IPS-20b (cell line): ENCODE data around the gene ZNF487.

Experiments
- H3K27ac ChIP-seq: one replicate; pipeline ENCODE4 v1.5.1; 2013; ENCODE audit warnings: low read length
- H3K27me3 ChIP-seq: 2 replicates; pipeline ENCODE4 v1.6.1; 2013; ENCODE audit warnings: mild to moderate bottlenecking, low read length, inconsistent platforms; ENCODE audit not compliant: insufficient read depth
- H3K36me3 ChIP-seq: 2 replicates; pipeline ENCODE4 v1.6.1; 2013; ENCODE audit warnings: low read depth, mild to moderate bottlenecking, inconsistent platforms, low read length, moderate library complexity; ENCODE audit not compliant: insufficient read depth
- H3K4me1 ChIP-seq: 2 replicates; pipeline ENCODE4 v1.6.1; 2013; ENCODE audit warnings: mild to moderate bottlenecking, control low read depth, inconsistent platforms, low read length, moderate library complexity; ENCODE audit not compliant: insufficient read depth
- H3K4me3 ChIP-seq: 2 replicates; pipeline ENCODE4 v1.5.1; 2013; ENCODE audit warnings: mild to moderate bottlenecking, low read length, inconsistent platforms
- H3K9ac ChIP-seq: 2 replicates; pipeline ENCODE4 v1.6.1; 2013; ENCODE audit warnings: low read depth, mild to moderate bottlenecking, inconsistent platforms, low read length, moderate library complexity
- H3K9me3 ChIP-seq: 2 replicates; pipeline ENCODE4 v1.6.1; 2013; ENCODE audit warnings: mild to moderate bottlenecking, low read depth, low read length, inconsistent platforms; ENCODE audit not compliant: insufficient read depth

The ZNF487 gene

GRCh38 chr10:43407576-43408330 lies 29.2 kb upstream of the ZNF487 start:
- peaks cover 14% of the 10 kb centered on the region; the same call in 1 of the 2 replicates for H3K36me3 ChIP-seq
- peak overlapping the region; percentile 97 for H3K4me3 ChIP-seq
- peak overlapping the region; percentile 94 for H3K27ac ChIP-seq
- H3K4me1 ChIP-seq: peaks cover 24% of the 10 kb centered on the region; the same call in 1 of the 2 replicates
- H3K9me3 ChIP-seq: no peaks in the 10 kb centered on the region
- H3K9ac ChIP-seq: peak overlapping the region; percentile 99
- H3K27me3 ChIP-seq: no peaks in the 10 kb centered on the region

- no peaks in the 10 kb centered on the region for H3K9me3 ChIP-seq
- peaks cover 11% of the 10 kb centered on the region; the same call in 1 of the 2 replicates for H3K36me3 ChIP-seq
- H3K27me3 ChIP-seq: no peaks in the 10 kb centered on the region
- H3K27ac ChIP-seq: peak overlapping the region; percentile 94
- H3K4me3 ChIP-seq: peak overlapping the region; percentile 97
- peak overlapping the region; percentile 99 for H3K9ac ChIP-seq
- H3K4me1 ChIP-seq: peaks cover 19% of the 10 kb centered on the region; the same call in 1 of the 2 replicates
These were observed 28.6 kb upstream of the ZNF487 start for GRCh38 chr10:43408331-43408709.

GRCh38 chr10:43408710-43409384 lies 28.1 kb upstream of the ZNF487 start, which contains the start of gene HNRNPF:
Gene HNRNPF, minus strand, starts transcription at chr10:43409186. Its CDS starts 21,302 bp downstream, at chr10:43387884.
- peaks cover 17% of the 10 kb centered on the region; the same call in 1 of the 2 replicates for H3K4me1 ChIP-seq

GRCh38 chr10:43409385-43410109 lies 27.4 kb upstream of the ZNF487 start:
- Histone ChIP-seq H3K4me3 (peak overlapping the region; percentile 67), H3K9ac (peak overlapping the region; percentile 89), H3K4me1 (peaks cover 13% of the 10 kb centered on the region; the same call in 1 of the 2 replicates)

More at GRCh38 chr10:43408710-43409384, 28.1 kb upstream of the ZNF487 start, which contains the start of gene HNRNPF:
- peak within 1 kb of the TSS; percentile 94 for H3K27ac ChIP-seq
- peaks cover 6% of the 10 kb centered on the region; the same call in 1 of the 2 replicates for H3K36me3 ChIP-seq
- no peaks in the 10 kb centered on the region for H3K27me3 ChIP-seq
- H3K4me3 ChIP-seq: peak within 1 kb of the TSS; percentile 97
- no peaks in the 10 kb centered on the region for H3K9me3 ChIP-seq
- peak within 1 kb of the TSS; percentile 99 for H3K9ac ChIP-seq

GRCh38 chr10:43410345-43410744 lies 26.6 kb upstream of the ZNF487 start:
- H3K27ac ChIP-seq: no peak overlapping the region
- H3K27me3 ChIP-seq: no peaks in the 10 kb centered on the region
- H3K4me3 ChIP-seq: peak overlapping the region; percentile 67; the same call in 1 of the 2 replicates
- no peak overlapping the region for H3K9ac ChIP-seq
- H3K4me1 ChIP-seq: peaks cover 9% of the 10 kb centered on the region; the same call in 1 of the 2 replicates
- no peaks in the 10 kb centered on the region for H3K36me3 ChIP-seq
- no peaks in the 10 kb centered on the region for H3K9me3 ChIP-seq

More at GRCh38 chr10:43409385-43410109, 27.4 kb upstream of the ZNF487 start:
- Histone ChIP-seq H3K9me3 (no peaks in the 10 kb centered on the region), H3K27me3 (no peaks in the 10 kb centered on the region), H3K36me3 (no peaks in the 10 kb centered on the region), H3K27ac (no peak overlapping the region)

GRCh38 chr10:43411536-43411935 lies 25.4 kb upstream of the ZNF487 start:
- Histone ChIP-seq H3K27me3 (no peaks in the 10 kb centered on the region), H3K36me3 (no peaks in the 10 kb centered on the region), H3K9ac (no peak overlapping the region), H3K4me1 (no peaks in the 10 kb centered on the region), H3K27ac (no peak overlapping the region), H3K9me3 (no peaks in the 10 kb centered on the region), H3K4me3 (no peak overlapping the region)

- H3K4me1 ChIP-seq: no peaks in the 10 kb centered on the region
These were observed 21.4 kb upstream of the ZNF487 start for GRCh38 chr10:43415544-43415943.

GRCh38 chr10:43417950-43418768 lies 18.8 kb upstream of the ZNF487 start:
- Histone ChIP-seq H3K4me3 (no peak overlapping the region), H3K9me3 (no peaks in the 10 kb centered on the region), H3K36me3 (no peaks in the 10 kb centered on the region), H3K4me1 (0 out of 2 replicates have a peak, but pooled peaks cover 3% of the 10 kb centered on the region), H3K9ac (no peak overlapping the region), H3K27ac (no peak overlapping the region), H3K27me3 (peaks cover 10% of the 10 kb centered on the region)

More at GRCh38 chr10:43415544-43415943, 21.4 kb upstream of the ZNF487 start:
- H3K4me3 ChIP-seq: no peak overlapping the region
- no peaks in the 10 kb centered on the region for H3K9me3 ChIP-seq
- no peaks in the 10 kb centered on the region for H3K36me3 ChIP-seq
- no peak overlapping the region for H3K9ac ChIP-seq
- H3K27me3 ChIP-seq: no peaks in the 10 kb centered on the region
- H3K27ac ChIP-seq: no peak overlapping the region

- Histone ChIP-seq H3K27ac (no peak overlapping the region), H3K36me3 (no peaks in the 10 kb centered on the region), H3K27me3 (peaks cover 10% of the 10 kb centered on the region), H3K4me3 (peak overlapping the region; percentile 79; the same call in 1 of the 2 replicates), H3K9me3 (no peaks in the 10 kb centered on the region), H3K4me1 (0 out of 2 replicates have a peak, but pooled peaks cover 3% of the 10 kb centered on the region), H3K9ac (peak overlapping the region; percentile 78; the same call in 1 of the 2 replicates)
These were observed 16.9 kb upstream of the ZNF487 start for GRCh38 chr10:43419997-43420368.

GRCh38 chr10:43420369-43421200 lies 16.3 kb upstream of the ZNF487 start:
- Histone ChIP-seq H3K9ac (peak overlapping the region; percentile 78), H3K4me3 (peak overlapping the region; percentile 79), H3K9me3 (no peaks in the 10 kb centered on the region), H3K4me1 (0 out of 2 replicates have a peak, but pooled peaks cover 3% of the 10 kb centered on the region), H3K27me3 (peaks cover 10% of the 10 kb centered on the region), H3K27ac (no peak overlapping the region), H3K36me3 (no peaks in the 10 kb centered on the region)
